ENCODE data around the gene CCDC82.

The CCDC82 gene

DNA sequence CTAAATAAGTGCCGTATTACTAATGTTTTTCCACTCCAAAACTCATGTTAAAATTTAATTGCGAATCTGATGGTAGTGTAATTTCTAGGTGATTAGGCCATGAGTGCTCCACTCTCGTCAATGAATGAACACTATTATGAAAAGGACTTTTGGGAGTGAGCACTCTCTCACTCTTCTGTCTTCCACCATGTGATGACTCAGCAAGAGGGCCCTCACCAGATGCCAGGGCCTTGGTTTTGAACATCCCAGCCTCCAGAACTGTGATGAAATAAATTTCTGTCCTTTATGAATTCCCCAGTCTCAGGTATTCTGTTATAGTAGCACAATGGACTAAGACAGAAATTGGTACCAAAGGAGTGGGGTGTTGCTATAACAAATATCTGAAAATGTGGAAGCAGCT, 8.2 kb upstream of the CCDC82 start:
- TF ChIP-seq, protein P1, sequence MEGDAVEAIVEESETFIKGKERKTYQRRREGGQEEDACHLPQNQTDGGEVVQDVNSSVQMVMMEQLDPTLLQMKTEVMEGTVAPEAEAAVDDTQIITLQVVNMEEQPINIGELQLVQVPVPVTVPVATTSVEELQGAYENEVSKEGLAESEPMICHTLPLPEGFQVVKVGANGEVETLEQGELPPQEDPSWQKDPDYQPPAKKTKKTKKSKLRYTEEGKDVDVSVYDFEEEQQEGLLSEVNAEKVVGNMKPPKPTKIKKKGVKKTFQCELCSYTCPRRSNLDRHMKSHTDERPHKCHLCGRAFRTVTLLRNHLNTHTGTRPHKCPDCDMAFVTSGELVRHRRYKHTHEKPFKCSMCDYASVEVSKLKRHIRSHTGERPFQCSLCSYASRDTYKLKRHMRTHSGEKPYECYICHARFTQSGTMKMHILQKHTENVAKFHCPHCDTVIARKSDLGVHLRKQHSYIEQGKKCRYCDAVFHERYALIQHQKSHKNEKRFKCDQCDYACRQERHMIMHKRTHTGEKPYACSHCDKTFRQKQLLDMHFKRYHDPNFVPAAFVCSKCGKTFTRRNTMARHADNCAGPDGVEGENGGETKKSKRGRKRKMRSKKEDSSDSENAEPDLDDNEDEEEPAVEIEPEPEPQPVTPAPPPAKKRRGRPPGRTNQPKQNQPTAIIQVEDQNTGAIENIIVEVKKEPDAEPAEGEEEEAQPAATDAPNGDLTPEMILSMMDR (conservative IDR thresholded peaks at IDR 0.05; ENCODE audit: low read length) = no peak
- no peak for DNase-seq (ENCODE audit: low read depth)
- H3K4me3 ChIP-seq (ENCODE audit: low read length) = no peak overlapping the region

DNA sequence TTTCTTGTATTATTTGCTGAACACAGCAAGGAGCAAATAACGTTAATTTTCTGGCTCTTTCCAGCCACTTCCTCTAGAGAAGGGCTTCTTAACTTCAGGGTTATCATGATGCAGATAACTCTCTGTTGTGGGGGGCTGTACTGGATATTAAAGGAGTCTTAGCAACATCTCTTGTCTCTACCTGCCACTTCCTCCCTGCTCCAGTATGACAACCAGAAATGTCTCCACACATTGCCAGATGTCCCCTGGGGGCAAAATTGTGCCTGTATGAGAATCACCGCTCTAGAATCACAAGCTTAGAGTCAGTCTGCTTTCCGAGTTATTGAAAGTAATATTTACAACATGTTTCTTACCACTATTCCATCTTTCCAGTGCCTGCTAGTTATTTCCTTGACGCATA, 6.9 kb upstream of the CCDC82 start:
- no peak overlapping the region for H3K4me3 ChIP-seq (ENCODE audit: low read length)
- DNase-seq (ENCODE audit: low read depth) = no peak
- TF ChIP-seq, protein P1 (conservative IDR thresholded peaks at IDR 0.05; ENCODE audit: low read length) = no peak

DNA sequence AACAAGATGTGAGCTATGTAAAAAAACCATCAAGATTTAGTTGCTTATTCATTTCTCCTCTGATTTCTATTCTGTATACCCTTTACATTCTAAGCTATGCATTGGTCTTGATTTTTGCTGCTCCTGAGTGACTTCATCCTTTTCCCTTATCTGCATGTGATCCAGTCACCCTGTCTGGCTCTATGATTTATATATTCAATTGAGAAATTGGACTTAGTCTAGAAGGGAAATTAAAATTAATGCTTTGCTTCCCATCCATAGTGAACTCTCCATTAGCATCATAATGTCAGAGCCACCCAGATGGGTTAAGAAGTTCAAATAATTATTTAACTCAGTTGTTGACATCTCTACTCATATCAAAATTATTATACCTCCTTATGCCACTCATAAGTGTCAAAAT, 5.1 kb upstream of the CCDC82 start:
- DNase-seq (ENCODE audit: low read depth) = no peak
- TF ChIP-seq, protein P1 (conservative IDR thresholded peaks at IDR 0.05; ENCODE audit: low read length) = no peak
- H3K4me3 ChIP-seq (ENCODE audit: low read length) = no peak overlapping the region

DNA sequence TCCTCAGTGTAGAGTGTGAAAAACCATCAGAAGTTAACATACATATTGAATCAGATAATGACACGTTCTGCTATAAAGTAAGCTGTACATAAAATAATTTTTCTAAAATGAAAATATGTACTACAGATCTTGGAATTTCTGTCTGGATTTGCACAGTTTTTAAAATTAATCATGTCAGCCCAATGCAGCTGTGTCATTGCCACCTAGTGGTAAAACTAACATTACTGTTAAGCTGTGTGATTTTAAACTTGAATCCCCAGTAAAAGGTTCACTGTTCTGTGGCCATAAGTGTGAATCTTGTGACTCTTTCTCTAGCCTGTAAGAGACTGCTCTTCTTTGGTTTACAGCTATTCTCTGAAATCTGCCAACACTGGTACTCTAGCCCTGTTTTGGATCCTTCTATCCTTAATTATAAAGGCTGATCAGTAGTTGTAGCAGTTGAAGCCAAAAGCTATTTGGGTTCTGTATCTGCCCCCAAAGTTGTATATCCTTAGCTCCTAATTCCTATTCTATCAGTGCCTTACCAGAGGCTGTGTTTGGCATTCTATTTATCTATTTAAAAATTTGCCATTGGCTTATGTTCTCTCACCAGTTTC, 4.1 kb upstream of the CCDC82 start:
- peak; percentile 55 for DNase-seq (ENCODE audit: low read depth)
- no peak overlapping the region for H3K4me3 ChIP-seq (ENCODE audit: low read length)

DNA sequence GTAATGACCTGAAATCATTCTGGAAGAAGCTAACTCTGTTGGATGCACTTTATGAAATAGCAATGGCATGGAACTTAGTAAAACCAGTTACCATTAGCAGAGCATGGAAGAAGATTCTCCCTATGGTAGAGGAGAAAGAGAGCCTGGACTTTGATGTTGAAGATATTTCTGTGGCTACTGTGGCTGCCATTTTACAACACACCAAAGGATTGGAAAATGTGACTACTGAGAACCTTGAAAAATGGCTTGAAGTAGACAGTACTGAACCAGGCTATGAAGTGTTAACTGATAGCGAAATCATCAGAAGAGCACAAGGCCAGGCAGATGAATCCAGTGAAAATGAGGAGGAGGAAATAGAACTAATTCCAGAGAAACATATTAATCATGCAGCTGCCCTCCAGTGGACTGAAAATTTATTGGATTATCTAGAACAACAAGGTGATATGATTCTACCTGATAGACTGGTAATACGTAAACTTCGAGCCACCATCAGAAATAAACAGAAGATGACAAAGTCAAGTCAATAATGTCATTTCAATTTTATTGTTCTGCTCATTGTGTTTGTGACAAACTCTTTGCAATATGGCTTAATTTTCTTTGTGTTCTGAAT, 2.1 kb upstream of the CCDC82 start:
- TF ChIP-seq, protein P1 (conservative IDR thresholded peaks at IDR 0.05; ENCODE audit: low read length) = no peak
- no peak for DNase-seq (ENCODE audit: low read depth)
- no peak overlapping the region for H3K4me3 ChIP-seq (ENCODE audit: low read length)

More for the DNA sequence above, 4.1 kb upstream of the CCDC82 start:
- TF ChIP-seq, protein P1 (conservative IDR thresholded peaks at IDR 0.05; ENCODE audit: low read length) = peak; percentile 82

DNA sequence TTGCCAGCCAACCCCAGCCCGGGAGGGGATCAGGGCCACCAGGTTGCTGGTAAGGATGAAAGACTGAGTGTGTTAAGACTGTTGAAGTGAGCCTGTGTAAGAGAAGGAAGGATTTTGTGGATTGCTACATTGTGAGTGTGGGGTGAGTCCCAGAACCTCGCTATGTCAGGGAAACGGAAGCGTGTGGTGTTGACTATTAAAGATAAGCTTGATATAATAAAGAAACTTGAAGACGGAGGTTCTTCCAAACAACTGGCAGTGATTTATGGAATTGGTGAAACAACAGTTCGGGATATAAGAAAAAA, 728 bp upstream of the CCDC82 start:
- TF ChIP-seq, protein P1 (conservative IDR thresholded peaks at IDR 0.05; ENCODE audit: low read length) = no peak
- DNase-seq (ENCODE audit: low read depth) = peak; percentile 27
- peak overlapping the region; percentile 78 for H3K4me3 ChIP-seq (ENCODE audit: low read length)
